ENCODE data around the gene VCPKMT.
"Not testable (repeated sequence)": the region's sequence is repeated elsewhere in the genome, so short reads cannot be mapped to it uniquely, and the experiment has no call there.

Gene VCPKMT

DNA sequence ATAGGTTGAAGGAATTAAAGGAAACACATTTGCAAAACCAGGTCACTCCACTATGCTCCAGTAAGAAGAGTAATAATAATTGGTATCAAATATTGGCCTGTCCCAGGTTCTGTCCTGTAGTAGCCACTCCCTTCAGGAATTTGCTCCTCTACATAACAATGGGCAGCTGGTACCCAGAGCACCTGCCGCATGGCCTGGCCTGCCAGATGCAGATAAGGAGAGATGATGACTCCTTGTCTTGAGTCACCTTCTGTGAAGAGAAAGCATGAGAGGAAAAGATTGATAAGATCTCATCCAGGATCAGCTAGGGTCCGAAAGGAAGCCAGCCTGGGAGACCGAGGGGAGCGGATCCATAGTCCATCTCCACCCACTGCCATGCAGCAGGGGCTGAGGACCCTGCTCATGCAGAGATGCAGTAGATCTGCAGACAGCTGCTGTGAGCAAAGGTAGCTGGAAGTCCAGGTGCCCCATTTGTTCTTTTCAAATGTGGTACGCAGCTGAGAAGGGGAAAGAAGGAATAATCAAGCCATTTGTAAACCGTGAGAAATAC, 24.3 kb downstream of the VCPKMT start:
- DNase-seq (ENCODE audit: low spot score) = no peak

DNA sequence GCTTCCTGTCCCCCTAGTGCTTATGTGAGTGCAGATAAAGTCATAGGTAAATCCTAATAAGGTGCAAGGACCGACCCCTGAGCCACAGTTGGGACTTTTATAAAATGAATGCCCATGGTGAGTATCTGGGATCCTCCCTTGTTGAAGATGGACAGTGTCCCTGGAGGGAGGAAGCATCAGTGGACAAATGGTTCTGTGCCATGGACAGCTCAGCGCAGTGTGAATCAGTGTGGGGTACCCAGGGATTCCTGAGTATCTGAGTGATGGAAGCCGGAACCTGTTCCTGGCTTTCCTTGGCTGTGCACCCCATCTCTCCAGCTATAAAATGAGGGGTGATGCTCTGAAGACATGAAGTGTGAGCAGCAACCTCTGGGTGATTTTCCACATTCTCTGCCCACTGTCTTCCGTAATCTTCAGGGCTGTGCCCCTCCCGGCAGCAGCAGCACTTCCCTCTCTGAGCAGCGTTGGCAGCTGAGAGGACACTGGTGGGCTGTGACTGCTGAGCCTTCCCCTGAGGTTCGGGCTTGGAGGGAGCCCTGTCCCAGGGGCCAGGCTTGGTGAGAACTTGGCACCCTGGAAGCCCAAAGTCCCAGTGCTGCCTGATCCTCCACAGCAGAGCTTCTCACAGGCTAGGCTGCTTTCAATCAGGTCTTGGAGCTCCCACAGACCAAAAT, 25.0 kb downstream of the VCPKMT start:
- DNase-seq (ENCODE audit: low spot score) = no peak

DNA sequence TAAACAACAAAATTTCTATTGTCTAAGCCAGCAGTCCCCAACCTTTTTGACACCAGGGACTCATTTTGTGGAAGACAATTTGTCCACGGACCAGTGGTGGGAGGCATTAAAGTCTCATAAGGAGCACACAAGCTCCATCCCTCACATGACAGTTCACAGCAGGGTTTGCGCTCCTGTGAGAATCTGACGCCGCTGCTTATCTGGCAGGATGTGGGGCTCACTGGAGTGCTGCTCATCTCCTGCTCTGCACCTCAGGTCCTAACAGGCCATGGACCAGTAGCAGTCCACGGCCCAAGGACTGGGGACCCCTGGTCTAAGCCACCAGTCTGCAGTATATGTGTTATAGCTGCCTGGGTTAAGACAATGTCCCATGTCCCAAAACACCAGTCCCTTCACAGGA, 27.2 kb downstream of the VCPKMT start:
- no peak for DNase-seq (ENCODE audit: low spot score)

DNA sequence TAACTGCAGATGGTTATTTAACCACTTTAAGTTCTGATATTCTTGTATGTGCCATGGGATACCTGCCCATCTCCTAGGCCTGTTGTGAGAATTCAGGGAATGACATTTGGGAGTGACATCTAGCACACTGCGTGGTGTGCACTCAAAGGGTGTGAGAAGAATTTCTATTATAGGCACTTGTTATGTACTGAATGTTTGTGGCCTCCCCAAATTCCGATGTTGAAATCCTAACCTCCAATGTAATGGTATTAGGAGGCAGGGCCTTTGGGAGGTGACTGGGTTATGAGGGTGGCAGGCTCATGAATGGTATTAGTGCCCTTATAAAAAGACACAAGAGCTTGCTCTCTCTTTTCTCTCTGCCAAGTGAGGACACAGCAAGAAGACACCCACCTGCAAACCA, 27.6 kb downstream of the VCPKMT start:
- peak; percentile 50 for DNase-seq (ENCODE audit: low spot score)

DNA sequence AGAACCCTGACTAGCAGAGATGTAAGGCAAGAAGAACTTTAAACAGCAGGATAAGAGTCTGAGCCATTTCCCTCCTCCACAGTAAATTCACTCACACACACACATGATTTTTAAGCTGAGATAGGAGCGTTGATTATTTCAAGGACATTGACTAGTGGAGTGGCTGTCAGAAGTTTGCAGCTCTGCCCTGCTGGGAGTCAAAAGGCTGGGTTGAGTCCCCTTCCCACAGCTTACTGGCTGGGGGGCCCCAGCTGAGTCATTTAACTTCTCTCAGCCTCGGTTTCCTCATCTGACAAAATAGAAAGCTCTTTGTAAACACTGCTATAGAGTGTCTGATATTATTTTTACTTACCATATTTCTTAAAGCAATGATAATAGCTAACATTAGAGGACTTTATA, 28.3 kb downstream of the VCPKMT start:
- no peak for DNase-seq (ENCODE audit: low spot score)

DNA sequence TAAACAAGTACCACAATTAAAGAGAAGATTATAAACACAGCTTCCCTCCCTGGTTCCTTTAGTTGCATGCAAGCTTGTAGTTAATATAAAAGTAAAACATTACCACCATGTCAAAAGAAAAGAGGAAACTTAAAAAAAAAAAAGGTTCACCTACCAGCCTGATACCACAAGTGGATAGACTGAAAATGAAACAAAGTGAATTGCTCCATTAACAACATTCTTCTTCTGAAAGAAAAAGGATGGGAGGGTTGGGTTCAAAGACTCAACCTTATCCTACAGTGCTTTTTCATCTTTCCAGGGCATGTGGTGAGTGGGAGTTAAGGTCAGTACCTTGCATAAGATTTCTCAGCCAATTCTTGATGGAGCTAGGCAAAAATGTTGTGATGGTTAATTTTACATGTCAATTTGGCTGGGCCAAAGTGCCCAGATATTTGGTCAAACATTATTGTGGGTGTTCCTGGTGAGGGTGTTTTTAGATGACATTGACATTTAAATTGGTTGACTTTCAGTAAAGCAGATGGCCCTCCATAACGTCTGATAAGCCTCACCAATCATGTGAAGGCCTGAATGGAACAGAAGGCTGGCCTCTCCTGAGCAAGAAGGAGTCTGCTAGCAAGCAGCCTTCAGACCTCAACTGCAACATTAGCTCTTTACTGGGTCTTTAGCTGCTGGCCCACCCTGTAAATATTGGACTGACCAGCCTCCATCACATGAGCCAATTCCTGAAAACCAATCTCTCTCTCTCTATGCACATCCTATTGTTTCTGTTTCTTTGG, 28.8 kb downstream of the VCPKMT start:
- no peak for DNase-seq (ENCODE audit: low spot score)

DNA sequence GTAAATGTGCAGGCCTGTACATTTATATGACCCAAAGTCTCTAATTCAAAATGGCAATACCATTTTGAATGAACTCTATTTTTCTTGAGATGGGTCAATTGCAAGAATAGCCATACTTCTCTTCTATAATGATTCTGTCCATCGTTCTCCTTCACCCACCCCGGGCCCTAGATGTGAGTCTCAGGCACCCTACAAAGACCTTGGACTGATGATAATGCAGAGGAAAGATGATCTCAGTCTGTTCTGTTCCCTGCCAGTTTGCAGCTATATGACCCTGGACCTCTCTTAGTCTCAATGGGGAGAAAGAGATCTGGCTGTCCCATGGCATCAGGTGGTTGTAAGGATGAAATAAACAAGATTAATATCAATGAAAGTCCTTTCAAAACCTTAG, 30.1 kb downstream of the VCPKMT start:
- DNase-seq (ENCODE audit: low spot score) = no peak

DNA sequence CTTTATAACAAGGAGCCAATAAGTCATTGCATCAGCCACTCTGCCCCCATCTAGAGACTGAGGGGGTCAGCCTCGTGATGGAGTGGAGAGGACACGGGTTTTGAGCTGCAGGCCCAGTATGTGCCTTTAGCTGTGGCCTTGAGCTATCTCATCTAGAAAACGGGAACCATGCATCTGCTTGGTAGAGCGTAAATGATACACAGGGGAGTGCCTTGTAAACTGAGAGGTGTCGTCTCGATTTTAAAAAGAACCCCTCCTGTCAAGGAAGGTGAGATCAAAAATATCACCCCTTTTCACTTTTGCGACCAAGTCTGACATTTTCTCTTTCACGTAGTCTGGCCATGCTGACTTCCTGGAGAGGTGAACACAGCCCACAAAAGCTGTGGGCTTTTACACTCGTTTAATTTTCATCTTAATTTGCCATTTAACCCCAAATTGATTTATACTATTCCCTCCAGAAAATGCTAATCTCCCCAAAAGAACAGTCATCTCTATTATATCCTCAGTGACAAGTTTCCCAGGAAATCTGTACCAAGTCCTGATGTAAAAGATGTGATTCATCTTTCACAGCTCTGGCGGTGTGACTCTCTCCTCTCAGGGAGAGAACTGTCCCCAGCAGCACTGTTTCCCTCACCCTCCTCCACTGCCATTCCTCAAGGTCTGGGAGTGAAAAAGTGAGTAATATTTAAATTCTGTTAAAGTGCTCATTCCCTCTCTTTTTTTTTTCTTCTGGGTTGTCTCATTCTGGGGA, 30.6 kb downstream of the VCPKMT start:
- DNase-seq (ENCODE audit: low spot score) = no peak

DNA sequence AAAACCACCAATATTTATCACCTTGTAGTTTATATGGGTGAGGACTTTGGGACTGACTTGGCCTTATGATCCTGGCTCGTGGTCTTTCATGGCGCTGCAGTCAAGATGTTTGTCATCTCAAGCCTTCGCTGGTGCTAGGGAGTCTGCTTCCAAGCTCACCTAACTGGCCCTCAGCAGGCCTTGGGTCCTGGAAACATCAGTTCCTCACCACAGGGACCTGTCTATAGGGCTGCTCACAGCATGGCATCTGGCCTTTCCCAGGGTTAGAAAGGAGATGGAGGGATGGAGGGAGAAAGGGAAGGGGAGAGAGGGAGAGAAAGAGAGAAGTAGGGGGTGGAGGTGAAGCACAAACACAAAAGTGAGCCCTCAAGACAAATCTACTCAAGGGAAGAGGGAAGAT, 31.7 kb downstream of the VCPKMT start:
- DNase-seq (ENCODE audit: low spot score) = no peak

DNA sequence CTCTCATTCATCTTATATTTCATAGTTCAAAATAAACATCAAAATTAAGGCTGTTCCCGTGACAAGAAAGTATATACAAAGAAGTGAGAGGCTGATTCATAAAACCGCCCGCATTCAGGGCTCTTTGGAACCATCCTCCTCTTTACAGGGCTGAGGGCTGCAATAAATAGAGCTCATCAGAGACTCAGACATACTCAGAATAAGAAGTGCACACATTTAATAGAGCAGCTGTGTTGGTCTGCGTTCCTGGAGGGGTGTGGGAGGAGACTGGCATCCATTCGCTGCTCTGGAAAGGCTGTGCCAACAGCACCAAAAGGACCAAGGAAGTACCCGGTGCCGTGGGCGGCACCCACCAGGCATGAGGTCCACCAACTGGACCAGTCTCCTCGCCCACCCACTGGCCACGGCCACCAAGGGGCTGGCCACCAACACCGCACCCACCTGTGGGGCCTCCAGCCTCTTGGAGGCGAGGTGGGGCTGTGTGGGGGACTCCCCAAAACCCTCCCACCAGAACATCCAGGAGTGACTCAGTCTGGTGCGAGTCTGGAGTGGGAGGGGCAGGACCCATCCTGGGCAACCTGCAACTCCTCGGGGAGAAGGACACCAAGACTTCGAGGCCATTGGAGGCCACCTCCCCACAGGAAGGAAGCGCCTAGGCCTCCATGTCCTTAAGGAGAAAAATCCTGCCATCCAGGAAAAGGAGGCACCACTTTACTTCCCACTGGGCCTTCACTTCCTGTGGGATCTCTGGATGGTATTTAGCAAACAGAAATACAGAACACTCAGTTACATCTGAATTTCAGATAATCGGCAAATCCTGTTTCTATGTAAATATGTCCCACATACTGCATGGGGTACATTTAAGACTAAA, 32.7 kb downstream of the VCPKMT start:
- no peak for DNase-seq (ENCODE audit: low spot score)

DNA sequence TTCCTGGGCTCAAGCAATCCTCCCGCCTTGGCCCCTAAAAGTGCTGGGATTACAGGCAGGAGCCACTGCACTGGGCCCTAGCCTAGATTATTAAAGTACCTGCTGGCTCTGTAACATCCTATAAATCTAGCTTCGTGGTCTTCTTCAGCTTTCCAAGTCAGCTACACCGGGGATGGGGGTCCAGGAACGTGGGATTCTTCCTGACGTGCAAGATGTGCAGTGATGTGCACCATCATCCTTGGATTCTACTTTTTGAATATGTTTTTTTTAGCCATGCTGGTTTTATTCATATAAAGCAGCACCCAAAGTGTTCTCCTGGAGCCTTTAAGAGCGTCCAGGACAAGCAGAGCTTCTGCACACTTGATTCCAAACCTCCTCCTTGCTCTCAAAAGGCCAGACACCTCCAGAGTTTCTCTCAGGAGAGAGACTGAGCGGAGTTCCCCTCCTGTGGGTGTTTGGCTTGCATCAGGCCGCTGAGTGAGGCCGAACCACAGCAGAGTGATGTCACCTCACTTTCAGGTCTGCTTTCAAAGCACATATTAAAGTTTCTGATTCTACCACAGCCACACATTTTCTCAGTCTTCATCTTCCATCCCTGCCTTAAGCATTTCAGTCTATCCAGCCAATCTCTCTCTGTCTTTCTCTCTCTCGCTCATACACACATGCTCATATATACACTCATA, 33.4 kb downstream of the VCPKMT start:
- DNase-seq (ENCODE audit: low spot score) = no peak

DNA sequence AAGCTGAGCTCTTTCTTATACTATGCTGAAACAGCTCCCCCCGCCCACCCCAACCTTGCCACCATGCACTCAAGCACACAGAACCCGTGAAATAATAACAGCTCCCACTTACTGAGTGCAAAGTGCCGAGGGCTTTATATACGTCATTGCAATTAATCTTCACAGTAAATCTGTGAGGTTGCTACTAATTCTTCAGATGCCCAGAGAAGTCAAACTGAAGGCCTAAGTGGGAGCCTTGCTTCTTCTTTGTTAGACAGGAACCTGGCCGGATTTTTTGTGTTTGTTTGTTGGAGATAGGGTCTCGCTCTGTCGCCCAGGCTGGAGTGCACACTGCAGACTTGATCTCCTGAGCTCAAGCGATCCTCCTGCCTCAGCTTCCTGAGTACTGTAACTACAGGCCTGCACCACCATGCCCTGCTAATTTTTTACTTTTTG, 34.0 kb downstream of the VCPKMT start:
- no peak for DNase-seq (ENCODE audit: low spot score)

DNA sequence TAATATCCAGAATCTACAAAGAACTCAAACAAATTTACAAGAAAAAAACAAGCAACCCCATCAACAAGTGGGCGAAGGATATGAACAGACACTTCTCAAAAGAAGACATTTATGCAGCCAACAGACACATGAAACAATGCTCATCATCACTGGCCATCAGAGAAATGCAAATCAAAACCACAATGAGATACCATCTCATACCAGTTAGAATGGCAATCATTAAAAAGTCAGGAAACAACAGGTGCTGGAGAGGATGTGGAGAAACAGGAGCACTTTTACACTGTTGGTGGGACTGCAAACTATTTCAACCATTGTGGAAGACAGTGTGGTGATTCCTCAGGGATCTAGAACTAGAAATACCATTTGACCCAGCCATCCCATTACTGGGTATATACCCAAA, 37.3 kb downstream of the VCPKMT start:
- not testable (repeated sequence) for DNase-seq (ENCODE audit: low spot score)

DNA sequence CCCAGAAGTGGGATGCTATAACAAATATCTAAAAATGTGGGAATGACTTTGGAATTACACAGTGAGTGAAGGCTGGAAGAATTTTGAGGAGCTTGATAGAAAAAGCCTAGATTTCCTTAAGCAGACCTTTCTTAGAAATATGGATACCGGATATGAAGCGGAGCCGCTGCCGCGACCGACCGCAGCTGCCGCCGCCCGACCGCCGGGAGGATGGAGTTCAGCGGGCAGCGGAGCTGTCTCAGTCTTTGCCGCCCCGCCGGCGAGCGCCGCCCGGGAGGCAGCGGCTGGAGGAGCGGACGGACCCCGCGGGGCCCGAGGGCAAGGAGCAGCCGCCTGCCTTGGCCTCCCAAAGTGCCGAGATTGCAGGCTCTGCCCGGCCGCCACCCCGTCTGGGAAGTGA, 42.7 kb downstream of the VCPKMT start:
- DNase-seq (ENCODE audit: low spot score) = not testable (repeated sequence)

DNA sequence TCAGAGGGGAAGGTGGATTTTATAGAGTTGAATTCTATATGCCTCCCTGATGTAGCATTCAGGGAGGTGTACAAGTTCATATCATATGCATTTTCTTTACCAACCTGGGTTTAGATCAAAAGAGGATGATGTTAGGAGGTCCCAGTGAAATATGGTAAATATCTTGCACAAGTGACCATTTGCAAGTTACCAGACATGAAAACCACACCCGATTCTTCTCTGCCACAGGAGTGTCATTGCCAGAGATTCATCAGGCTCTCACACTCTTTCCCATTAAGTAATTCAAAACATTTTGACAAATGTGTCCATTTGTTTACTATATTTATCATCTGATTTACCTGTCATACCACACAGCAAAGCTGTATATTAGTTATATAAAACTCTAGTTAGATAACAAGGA, 44.0 kb downstream of the VCPKMT start:
- DNase-seq (ENCODE audit: low spot score) = no peak

DNA sequence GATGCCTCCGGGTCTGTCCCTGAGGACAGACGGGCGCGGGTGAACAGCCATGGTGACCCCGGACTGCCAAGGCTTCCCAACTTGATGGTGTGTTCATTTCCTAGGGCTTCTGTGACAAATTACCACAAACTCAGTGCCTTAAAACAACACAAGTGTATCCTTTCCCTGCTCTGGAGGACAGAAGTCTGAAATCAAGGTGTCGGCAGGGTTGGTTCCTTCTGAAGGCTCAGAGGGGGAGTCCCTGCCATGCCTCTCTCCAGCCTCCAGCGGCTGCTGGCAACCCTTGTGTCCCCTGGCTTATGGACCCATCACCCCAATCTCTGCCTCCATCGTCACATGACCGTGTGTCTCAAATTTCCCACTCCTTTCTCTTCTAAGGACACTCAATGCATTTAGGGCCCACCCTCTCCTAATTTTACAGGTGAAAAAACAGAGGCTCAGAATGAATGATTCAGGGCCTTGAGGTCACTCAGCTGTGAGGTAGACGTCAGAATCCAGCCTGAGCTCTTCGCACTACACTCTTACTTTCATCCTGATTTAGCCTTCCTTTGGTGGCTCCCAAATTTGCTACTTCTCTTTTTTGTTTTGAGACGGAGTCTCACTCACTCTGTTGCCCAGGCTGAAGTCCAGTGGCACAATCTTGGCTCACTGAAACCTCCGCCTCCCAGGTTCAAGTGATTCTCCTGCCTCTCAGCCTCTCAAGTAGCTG, 45.4 kb downstream of the VCPKMT start:
- DNase-seq (ENCODE audit: low spot score) = no peak

DNA sequence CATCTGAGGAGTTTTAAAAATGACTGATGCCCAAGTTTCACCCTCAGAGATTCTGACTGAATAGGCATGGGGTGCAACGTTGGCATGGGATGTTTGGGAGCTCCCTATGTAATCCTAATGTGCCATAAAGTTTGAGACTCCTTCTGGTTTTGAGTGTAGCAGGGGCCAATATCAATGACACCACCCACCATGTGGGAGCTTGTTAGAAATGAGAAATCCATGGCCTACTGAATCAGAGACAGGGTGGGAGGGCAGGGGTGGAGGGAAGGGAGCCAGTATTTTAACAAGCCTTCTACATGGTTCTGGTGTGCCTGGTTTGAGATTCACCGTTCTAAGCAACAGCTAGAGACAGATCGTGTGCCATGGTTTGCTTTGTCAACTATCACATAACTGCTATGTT, 46.1 kb downstream of the VCPKMT start:
- DNase-seq (ENCODE audit: low spot score) = no peak

DNA sequence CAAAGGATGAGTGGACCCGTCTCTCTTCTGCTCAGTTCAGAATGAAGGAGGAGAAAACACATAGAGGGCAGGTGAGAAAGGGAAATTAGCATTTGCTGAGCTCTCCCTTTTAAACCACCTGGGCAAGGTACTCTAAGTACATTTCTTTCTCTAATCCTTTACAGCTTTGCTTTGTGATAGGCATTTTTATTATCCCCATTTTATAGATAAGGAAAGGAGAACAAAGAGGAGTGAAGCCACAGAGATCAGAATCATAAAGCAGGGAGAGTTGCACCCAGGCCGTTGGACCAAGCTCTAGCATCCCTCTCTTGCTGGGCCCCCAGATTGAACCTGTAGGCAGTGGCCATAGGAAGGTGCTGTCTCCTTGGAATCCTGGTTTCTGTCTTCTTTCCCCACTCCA, 47.0 kb downstream of the VCPKMT start:
- no peak for DNase-seq (ENCODE audit: low spot score)

DNA sequence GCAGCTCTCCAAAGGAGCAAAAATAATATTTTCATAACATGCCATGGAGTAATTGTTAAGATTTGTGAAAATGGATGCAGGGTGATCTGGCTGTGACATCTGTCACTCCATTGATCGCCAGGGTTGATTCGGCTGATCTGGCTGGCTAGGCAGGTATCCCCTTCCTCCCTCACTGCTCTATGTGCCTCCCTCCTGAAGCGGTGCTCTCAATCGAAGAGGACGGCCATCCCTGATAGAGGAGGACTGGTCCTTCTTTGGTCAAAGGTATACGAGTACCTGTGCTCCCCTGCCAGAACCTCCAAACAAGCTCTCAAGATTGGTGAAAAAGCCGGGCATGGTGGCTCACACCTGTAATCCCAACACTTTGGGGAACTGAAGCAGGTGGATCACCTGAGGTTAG, 47.9 kb downstream of the VCPKMT start:
- no peak for DNase-seq (ENCODE audit: low spot score)

DNA sequence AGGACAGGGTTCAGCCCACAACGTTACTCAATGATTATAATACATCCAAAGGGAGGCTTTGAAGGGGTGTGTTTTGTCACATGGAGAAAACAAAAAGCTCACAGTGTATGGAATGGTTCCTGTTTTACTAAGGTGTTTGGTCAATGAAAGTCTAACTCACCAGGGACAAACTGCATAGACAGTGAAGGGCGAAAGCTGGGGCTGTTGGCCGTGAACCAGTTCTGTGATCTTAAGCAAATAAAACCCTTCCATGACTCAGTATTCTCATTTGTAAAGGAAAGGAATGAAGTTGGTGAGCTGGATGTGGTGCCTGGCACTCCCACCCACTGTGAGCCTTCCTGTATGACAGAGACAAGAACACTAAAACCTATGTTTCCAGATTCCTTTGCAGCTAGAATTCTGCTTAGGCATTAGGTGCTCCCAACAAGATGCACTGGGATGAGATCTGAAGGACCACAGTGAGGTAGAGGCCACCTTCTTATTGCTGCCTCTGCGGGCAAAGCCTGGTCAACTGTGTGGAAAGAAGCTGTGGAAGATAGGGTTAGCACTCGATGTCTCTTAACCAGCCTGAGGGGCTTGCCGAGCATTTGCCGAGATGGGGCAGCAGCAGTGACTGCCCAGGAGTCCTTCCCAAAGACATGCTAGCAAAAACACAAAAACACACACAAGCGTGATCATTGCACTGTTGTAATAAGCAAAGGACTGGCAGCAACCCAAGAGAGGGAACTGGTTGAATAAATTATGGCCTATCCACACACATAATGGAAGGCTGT, 48.5 kb downstream of the VCPKMT start:
- DNase-seq (ENCODE audit: low spot score) = no peak
